Neural cell (in vitro differentiated cells): ENCODE measurements around the gene PARD6G.
"Not testable (repeated sequence)": the region's sequence is repeated elsewhere in the genome, so short reads cannot be mapped to it uniquely, and the experiment has no call there.

Experiments used
- EP300 ChIP-seq: fragments of 450-650 bp; conservative IDR thresholded peaks from 2 replicates; pipeline ENCODE4 v1.6.1; 2014; ENCODE audit warnings: antibody characterized with exemption, mild to moderate bottlenecking, moderate library complexity; ENCODE audit not compliant: poor library complexity, severe bottlenecking
- MXI1 ChIP-seq: fragments of 450-650 bp; conservative IDR thresholded peaks from 2 replicates; pipeline ENCODE4 v1.6.1; 2014; ENCODE audit warnings: antibody characterized with exemption, mild to moderate bottlenecking; ENCODE audit not compliant: poor library complexity, severe bottlenecking
- POLR2AphosphoS5 ChIP-seq: IDR thresholded peaks from 2 replicates; pipeline ENCODE4 v1.6.1; 2012
- RAD21 ChIP-seq: fragments of 450-650 bp; conservative IDR thresholded peaks from 2 replicates; pipeline ENCODE4 v1.6.1; 2014; ENCODE audit warnings: antibody characterized with exemption, mild to moderate bottlenecking, moderate library complexity
- REST ChIP-seq: IDR thresholded peaks from 2 replicates; pipeline ENCODE4 v1.6.1; 2012; ENCODE audit warnings: borderline replicate concordance
- TAF1 ChIP-seq: IDR thresholded peaks from 2 replicates; pipeline ENCODE4 v1.6.1; 2012; ENCODE audit warnings: low read depth
- TF ChIP-seq, protein P1 (sequence below): fragments of 450-650 bp; IDR thresholded peaks from 2 replicates; pipeline ENCODE4 v1.5.1; 2014; ENCODE audit warnings: antibody characterized with exemption, mild to moderate bottlenecking, moderate library complexity; ENCODE audit not compliant: poor library complexity, severe bottlenecking

- not testable (repeated sequence) for TF ChIP-seq MXI1, TAF1, REST, EP300, POLR2AphosphoS5
- TF ChIP-seq, protein P1, sequence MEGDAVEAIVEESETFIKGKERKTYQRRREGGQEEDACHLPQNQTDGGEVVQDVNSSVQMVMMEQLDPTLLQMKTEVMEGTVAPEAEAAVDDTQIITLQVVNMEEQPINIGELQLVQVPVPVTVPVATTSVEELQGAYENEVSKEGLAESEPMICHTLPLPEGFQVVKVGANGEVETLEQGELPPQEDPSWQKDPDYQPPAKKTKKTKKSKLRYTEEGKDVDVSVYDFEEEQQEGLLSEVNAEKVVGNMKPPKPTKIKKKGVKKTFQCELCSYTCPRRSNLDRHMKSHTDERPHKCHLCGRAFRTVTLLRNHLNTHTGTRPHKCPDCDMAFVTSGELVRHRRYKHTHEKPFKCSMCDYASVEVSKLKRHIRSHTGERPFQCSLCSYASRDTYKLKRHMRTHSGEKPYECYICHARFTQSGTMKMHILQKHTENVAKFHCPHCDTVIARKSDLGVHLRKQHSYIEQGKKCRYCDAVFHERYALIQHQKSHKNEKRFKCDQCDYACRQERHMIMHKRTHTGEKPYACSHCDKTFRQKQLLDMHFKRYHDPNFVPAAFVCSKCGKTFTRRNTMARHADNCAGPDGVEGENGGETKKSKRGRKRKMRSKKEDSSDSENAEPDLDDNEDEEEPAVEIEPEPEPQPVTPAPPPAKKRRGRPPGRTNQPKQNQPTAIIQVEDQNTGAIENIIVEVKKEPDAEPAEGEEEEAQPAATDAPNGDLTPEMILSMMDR: peak; percentile 71
- TF ChIP-seq RAD21: peak; percentile 67
These were observed 10.5 kb upstream of the PARD6G start for GRCh38 chr18:80257579-80258543.
